Umbilical cord (tissue), 2 donors: Measurements from ENCODE around the gene RNPS1. TPM values are rescaled to one million over a fixed set of nuclear protein-coding genes. Genes with fewer than 3 reads are reported as not detected.
"Not testable (repeated sequence)": the region's sequence is repeated elsewhere in the genome, so short reads cannot be mapped to it uniquely, and the experiment has no call there.

Experiments used
- DNase-seq: peaks from one replicate; pipeline ENCODE4 v3.0.0-alpha.2; 2015; ENCODE audit warnings: low spot score
- total RNA-seq: library from RNA; depleted of rRNA; stranded (reverse); fragments of >200 nt; gene quantifications from one replicate; pipeline ENCODE4 v1.2.3, GENCODE V29; 2014; ENCODE audit warnings: low replicate concordance; ENCODE audit not compliant: insufficient read depth

The RNPS1 gene
- total RNA-seq, 1 donor from 2014 or later = 51.3 TPM

DNA sequence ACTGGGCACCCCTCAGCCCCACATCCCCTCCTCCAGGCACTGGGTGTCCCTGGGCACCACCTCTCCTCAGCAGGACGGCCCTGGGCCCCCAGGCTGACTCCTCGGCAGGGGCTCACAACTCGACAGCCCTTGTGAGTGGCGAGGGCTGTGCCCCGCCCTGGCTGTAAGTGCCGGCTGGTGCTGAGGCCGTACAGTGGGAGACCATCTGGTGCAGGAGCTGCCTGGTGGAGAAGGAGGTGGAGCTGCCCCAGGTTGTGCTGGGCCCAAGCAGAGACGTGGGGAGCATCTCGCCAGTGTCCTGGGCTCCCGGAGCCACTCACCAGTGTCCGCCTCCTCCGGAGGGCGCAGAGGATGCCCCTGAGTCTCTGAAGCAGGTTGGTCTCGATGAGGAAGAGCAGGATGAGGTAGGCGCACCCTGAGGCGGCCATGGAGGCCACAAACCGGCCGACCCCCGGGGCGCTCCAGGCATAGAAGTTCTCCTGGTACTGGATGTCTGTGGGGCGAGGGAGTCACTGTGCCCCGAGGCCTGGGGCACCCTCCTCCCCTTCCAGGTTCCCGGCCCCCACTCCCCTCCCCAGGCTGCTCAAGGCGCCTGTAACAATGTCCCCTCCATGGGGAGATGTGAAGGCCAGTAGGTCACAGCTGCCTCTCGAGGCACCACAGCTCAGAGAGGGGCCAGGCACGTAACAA lies 15.1 kb upstream of the RNPS1 start:
- no peak for DNase-seq

DNA sequence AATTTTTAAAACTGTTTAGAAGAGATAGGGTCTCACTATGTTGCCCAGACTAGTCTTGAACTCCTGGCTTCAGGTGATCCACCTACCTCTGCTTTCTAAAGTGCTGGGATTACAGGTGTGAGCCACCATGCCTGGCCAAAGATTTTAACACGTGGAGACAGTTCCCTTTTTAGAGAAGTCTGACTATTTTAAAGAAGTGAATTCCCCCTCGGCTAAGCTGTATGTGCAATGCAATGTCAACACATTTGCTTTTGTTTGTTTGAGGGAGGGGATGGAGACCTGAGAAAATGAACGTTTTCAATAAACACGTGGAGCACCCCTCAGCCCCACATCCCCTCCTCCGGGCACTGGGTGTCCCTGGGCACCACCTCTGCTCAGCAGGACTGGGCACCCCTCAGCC lies 14.3 kb upstream of the RNPS1 start:
- no peak for DNase-seq

DNA sequence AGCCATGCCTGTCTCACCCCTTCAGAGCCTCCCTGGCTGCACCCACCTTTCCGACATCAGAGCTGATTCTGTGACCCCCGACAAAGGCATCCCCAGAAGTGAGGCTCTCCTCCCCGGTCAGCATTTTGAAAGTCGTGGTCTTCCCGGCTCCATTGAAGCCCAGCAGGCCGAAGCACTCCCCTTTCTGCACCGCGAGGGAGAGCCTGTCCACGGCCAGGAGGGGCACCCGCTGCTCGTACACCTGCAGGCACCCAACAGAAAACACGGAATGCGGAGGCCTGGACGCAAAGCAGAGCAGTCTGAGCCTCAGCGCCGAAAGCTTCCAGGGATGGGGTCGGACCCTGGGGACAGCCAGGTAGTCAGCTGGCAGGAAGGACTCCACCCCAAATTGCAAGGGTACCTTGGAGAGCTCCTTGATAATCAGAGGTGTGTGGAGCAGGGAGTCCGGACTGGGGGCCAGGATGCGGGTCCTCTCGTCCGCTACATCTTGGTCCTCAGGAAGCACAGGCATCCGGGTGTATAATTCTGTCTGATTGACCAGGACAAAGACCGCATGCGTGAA lies 13.1 kb upstream of the RNPS1 start:
- DNase-seq = no peak

DNA sequence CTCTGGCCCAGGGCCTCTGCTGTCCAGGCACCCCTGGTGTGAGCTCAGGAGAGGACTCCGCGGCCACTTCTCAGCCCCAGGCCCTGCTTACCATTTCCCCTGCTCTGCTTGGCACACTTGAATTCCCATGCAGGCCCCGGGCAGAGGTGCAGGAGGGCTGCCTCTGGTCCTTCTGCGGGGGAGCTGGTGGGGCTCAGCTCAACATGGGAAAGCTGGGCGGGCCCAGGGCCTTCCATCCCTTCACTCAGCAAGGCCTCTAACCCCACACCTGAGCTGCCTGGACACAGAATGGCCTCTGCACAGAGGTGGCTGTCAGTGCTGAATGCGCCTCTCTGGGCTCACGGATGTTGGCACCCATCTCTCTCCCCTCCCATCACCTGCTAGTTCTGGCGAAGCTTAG lies 12.5 kb upstream of the RNPS1 start:
- DNase-seq = no peak

DNA sequence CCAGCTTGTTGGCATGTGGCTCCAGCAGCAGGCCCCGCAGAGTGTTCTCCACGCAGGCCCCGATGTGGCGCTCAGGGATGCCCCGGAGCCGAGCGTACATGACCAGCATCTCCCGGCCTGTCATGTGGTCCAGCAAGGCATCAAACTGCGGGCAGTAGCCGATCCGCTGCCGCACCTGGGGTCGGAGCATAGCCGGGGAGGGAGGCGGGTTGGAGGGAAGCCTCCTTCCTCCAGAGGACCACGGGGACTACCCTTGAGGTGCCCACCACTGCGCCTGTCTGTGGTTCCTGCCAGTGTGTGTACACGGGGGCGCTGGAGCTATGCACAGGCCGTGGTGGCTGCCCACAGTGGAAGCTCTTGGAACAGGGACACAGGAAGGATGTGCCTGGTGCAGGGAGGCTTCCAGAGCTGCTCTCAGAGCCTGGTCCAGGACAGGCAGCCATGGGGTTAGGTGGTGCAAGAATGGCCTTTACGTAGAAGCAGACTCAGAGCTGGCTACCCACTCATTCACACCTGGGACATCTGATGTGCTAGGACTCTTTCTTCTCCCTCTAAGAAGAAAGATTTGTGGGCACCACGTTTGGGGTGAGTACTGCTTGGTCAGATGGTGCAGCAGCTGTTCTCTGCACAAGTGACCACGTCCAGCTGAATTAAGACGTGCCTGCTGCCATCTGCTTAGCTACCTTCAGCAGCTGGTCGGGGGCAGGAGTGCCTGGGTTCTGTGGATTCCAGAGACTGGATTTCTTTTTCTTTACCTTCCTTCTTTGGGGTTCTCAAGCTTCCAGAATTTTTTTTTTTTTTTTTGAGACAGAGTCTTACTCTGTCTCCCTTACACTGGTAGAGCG lies 11.3 kb upstream of the RNPS1 start:
- no peak for DNase-seq

DNA sequence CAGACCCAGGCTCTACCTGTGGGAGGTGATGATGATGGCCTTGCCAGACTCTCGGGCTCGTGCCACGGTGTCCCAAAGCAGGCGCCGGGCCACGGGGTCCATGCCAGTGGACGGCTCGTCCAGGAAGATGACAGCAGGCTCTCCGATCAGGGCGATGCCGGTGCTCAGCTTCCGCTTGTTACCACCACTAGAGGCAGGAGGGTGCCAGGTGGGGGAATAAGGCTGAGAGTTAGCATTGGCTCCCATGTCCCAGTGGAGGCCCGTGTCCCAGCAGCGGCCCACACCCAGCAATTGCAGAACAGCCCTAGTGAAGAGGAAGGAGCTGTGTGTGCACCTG lies 10.3 kb upstream of the RNPS1 start:
- no peak for DNase-seq

DNA sequence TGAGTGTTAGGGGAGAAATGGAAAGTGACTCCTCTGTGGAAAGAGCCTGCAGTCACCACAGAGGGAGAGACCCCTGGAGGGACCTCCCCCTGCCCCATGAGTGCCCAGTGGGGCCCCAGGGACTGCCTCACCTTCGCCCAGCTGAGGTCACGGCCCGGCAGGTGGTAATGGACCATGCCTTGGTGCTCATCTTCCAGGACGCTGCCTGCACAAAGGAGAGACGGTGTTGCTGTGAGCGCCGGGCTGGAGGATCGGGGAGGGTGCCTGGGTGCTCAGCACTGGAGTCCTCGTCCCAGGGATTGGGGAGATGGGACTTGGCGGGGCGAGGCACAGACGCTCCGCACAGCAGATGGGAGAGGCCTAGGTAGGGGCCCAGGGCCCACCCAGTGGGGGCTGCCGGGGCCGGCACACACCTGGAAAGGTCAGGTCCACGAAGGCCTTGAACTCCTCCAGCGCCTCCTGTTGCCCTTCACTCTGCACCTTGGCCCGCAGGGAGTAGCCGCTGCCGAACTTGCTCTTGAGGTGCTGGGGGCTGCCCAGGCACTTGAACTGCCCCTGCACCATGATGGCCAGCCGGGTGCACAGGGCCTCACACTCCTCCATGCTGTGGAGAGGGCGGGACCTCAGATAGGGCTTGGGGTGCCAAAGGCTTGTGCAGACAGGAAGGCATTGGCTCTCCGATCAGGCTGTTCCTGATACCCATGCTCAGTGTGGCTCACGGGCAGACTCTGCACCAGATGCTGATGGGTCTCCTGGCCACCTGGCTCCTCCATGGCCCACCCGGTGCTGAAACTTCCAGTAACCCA lies 9.7 kb upstream of the RNPS1 start:
- DNase-seq = no peak

DNA sequence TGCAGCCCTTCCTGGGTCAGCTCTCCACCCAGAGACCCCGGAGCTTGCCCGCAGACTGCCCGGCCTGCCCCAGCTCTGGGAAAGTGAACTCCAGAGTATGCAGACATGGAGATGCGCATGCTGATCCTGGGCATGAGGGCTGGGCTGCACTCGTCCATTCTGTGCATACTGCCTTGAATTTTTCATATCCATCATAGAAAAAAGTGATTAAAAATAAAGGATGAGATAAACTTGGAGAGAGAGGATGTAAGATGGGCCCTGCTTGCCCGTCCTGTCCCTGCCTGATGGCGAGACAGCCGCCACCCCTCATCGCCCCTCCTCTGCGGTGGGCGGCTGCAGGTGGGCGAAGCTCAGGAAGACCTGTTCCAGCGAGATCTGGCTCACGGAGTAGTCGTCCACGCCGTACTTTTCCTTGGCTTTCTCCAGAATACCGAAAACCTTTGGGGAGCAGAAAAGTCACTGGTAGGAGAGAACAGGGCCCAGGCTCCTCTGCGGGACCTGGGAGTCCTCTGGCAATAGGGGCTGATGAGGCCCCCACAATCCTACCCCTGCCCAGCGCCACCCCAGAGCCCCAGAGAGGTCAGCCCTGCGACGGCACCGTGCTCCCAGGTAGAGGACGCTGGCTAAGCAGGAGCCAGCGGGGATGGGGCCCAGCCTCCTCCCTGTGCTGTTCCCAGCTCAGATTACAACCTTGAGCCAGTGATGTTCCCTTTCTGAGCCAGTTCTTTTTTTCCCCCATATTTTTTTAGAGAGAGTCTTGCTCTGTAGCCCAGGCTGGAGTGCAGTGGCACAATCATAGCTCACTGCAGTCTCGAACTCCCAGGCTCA lies 8.7 kb upstream of the RNPS1 start:
- DNase-seq = no peak

DNA sequence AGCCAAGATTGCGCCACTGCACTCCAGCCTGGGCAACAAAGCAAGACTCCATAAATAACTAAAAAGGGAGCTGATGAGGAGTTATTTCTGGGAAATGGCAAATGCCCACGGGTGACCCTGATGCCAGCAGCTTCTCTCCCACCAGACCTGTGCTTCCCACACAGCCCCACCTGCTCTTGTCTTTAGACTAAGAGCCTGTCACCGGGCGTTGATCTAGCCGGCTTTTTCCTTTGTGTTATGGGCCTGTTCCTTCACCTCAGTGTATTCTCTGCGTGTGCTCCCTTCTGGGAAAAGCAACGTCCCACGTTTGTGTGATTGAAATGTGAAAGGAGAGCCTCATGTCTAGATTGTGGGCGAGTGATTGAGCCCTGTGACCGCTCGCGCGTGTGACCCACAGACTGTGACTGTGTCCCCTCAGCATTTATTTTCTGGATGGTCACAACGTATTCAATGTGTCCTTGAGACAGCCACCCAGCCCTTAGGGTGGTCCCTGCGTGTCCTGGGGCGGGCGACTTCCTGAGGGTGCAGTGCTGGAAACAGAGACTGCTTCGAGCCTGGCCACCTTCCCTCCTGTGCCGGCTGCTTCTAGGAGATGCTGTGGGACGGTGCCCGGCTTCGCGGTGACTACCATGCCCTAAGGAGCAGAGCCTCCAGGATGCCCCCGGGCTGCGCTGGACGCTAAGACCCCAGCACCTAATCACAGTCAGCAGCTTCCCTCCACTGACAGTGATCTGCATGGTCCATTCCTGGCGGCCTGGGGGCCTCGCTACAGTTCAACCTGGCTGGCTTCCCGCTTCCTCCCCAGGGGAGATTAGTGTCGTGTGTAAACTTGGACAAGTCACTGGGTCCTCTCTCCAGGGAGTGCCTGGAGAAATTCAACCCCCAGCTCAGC lies 7.8 kb upstream of the RNPS1 start:
- no peak for DNase-seq

DNA sequence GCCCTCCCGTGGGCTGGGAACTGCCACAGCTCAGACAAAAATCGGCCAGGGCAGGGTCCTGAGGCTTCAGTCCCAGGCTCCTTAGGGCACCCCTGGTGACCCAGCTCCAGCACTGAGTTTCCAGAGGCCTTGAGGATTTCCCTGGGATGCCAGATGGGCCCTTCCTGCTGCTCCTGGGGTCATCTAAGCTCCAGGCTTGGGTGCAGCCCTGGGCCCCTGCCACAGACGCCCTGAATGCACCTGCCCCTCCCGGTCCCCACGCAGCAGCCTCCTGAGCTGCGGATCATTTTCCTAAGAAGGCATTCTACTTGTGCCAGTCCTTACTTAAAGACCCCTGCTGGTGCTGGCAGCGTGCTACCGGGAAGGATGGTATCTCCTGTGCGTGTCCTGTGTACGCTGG lies 6.0 kb upstream of the RNPS1 start:
- no peak for DNase-seq

DNA sequence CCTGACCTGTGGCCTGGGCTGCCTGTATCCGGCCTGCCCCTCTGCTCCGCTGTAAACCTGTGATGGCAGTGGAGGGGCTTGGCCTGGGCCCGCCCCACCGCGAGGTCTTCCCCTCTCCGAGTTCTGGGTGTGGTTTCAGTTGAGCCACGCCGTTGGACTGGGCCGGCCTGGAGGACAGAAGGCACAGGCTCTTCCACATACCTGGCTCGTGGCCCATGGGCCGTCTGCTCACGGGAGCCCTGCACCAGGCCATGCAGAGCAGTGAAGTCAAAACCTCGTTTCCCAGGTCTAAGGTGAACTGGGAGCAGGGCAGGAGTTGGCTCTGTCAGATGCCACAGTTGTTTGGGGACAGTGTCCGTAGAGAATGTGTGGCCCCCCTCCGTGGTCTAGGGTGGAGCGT lies 5.6 kb upstream of the RNPS1 start:
- DNase-seq = no peak

DNA sequence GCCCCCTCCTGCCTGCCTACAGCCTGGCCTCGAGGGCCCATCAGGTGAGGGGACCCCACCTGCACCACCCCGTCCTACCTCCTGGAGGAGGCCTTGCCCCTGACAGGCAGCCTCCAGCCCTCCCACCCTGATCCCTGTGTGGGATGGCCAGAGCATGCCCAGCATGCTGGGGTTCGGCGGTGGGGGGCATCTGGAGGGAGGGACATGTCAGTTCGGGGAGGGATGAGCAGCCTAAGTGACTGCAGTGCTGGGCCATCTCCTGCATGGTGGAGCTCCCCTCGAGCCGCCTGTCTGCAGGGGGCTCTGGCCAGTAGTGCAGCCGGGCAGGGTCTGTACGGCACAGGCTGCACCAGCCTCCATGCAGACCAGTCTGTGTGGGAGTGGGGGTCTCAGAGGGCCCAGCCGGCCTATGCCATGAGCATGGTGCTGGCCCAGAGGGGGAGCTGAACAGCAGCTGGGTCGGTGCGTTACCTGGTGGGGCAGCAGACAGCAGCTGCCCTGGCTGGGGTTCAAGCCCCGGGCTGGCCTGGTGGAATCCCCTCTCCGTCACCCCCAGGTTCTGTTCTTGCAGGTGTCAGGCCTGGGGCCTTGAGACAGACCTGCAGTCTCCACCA lies 4.0 kb upstream of the RNPS1 start:
- no peak for DNase-seq

DNA sequence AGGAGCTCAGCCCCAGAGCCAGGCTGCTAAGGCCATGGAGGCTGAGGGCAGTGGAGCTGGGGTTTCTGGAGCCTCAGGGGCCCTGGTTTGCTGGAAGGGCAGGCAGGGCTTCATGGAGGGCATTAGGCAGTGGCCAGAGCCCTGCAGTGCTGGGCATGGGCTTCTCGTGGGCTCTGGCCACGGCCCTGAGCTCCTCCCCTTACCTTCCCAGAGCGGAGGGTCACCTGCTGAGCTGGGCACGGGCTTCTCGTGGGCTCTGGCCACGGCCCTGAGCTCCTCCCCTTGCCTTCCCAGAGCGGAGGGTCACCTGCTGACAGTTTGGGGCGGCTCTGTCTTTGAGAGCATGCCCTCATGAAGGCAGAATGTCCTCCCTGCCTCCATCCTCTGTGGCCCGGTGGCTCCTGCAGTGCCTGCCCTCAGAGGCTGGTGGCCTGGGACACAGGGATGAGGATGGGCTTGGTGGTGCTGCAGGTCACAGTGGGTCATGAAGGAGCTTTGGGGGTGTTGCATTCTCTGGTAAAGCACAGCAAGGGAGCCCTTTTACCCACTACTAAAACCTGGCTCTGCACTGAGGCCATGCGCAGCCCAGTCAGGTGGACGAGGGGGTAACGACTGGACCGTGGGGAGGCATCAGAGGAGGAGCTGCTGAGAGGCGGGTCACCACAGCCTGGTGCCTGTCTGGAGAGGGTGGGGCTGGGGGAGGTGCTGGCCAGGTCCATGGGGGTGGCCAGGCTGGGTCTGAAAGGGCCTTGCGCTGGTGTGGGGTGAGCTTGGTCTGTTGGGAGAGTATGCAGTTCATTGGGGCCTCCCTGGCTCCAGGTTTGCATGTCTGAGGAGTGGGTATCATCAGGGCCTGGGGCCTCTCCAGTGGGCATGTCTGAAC lies 2.9 kb upstream of the RNPS1 start:
- no peak for DNase-seq

DNA sequence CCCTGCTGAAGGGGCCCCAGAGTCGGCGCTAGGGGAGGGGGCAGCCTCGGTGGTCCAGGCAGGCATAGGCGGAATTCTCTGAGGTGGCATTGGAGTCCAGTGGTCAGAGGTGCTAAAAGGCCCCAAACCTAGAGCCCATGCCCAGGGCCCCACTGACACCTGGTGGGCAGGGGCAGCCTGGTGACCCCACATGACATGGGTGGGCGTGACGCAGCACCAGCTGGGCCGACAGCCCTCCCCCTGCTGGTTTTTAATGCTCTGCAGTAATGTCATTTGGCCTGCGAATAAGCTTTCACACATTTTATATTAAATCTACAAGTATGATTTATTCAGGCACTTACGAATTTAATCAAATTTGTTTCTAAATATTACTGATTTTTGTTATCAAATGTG lies 2.1 kb upstream of the RNPS1 start:
- no peak for DNase-seq

DNA sequence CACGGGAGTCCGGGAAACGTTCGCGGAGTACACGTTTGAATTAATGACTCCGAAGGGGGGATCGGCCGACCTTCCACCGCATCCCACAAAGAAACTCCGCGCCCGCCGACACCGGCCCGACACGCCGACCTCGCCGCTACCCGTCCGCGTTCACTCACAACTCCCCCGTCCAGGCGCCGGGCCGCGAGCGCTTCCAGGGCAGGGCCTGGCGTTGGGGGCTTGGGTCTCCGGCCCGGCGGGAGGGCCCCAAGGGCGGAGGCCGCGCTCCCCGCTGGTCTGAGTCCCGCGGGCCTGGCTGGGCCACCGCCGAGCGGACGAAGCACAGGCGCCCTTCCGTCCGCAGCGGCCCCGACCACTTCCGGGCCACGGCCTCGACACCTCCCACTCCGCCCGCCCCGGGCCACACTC lies 417 bp downstream of the RNPS1 start:
- peak; percentile 2 for DNase-seq

DNA sequence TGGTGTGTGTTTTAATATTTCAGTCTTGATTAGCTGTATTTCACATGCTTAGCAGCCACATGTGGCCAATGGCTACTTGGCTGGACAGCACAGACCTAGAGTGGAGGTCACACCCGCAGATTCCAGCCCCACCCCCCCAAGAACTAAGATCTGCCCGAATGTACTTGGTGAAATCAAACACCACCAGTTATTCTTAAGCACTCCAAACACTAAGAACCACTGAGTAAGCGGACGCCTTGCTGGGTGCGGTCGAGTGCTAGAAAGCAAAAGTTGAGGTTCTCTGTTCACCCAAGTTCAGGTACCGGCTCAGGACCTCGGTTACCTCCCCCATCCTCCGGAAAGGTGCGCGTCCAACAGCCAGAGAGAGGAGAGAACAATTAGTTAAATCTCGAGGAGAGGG lies 1.0 kb downstream of the RNPS1 start:
- DNase-seq = not testable (repeated sequence)

DNA sequence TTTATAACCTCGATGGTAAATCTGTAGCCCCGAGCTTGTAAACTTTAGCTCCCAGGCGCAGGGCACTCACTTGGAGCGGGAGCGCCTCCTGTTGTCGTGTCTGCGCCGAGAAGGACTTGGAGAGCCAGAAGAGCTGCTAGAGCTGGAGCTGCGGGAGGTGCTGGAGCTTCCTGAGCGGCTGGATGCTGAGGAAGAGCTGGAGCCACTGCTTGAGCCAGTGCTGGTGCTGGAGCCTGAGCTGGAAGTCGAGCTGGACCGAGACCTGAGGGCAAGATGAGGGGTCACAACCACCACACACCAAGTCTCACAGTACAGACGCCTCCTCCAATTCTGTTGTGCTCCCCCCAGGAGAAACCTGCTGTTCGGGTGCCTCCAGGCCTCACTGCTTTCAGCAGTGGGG lies 4.9 kb downstream of the RNPS1 start:
- DNase-seq = not testable (repeated sequence)

DNA sequence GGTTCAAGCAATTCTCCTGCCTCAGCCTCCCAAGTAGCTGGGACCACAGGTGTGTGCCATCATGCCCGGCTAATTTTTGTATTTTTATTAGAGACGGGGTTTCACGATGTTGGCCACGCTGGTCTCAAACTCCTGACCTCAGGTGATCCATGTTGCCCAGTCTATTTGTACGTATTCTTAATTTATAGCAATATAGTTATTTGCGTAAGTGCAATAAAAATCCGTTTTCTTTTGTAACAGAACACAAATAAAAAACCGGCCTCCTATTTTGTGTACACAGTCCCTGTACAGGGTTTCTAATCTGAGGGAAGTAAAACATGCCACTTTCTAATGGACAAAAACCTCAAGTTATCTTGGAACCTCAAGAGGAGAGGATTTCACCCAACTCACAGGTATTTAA lies 7.7 kb downstream of the RNPS1 start:
- no peak for DNase-seq

DNA sequence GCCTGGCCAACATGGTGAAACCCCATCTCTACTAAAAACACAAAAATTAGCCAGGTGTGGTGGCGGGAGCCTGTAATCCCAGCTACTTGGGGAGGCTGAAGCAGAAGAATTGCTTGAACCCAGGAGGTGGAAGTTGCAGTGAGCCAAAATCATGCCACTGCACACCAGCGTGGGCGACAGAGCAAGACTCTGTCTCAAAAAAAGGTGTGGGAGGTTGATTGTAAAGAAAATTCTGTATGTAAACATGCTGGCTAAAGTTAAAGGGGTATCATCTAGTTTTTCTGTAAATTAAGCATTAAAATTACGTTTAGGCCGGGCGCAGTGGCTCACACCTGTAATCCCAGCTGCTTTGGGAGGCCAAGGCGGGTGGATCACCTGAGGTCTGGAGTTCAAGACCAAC lies 9.4 kb downstream of the RNPS1 start:
- DNase-seq = not testable (repeated sequence)
